Superior temporal gyrus (tissue), 1 donor: ENCODE data around the gene SLC22A4.
A peak's percentile ranks its signal among the peaks of the same experiment; 100 is the strongest.

Experiments
- DNase-seq: peaks from one replicate; pipeline ENCODE4 v3.0.0-alpha.2; 2016; ENCODE audit errors: extremely low spot score

SLC22A4 gene

DNA sequence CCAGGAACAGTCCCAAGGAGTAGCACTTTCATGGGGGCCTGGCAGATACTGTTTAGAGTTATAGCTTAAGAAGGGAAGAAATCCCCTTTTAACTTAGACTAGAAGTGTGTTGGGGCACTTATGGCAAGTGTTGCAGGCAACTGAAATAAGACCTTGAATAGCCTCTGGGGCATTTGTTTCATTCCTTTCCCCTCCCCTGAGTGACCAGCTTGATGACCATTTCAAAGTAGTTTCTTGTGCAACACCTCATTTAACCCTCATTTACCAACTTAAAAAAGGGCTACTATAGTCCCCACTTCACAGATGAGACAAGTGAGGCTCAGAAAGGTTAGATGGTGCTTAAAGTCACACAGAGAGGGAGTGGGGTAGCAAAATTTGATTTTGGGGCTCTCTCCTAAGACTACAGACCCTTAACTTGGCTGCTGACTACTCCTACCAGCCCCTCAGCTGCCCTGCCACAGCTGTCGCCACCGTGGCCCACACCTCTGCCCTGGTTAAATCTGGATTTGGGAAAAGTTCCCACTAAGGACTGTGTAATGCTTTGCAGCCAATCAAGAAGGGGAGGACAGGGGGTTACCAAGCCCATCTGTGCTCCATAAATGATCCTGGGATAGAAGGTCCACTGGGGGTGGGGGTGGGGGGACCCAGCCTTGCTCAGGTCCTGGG, 31.2 kb upstream of the SLC22A4 start:
- no peak for DNase-seq

DNA sequence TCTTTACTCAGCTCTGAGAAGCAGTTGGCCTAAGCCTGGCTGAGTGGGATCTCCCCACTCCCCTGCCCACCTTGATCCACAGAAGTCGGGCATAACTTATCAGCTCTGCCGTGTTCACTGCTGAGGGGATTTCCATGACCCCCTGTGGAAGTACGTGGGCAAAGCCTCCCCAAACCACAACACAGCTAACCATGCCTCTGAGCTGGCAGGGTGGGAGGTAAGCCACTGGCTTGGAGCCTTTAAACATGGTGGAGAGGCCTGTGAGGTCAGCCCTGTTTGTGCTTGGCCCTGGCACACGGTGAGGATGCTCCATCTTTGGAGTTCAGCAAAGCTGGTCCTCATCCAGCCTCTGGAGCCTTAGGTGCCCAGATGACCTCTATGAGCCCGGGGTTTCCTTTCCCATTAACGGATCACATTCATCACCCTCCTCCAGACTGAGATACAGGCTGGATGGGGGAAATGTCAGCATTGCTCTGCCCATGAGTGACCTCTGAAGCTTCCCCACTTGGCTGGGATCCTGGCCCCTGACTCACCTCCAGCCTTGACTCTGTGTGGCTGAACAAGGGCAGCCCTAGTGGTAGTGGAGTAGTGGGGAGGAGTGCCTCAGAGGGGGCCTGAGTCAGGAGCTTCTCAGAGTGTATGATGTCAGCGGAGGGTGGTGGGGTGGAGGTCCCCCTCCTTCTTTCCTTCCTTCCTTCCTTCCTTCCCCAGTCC, 30.5 kb upstream of the SLC22A4 start:
- DNase-seq: no peak

- no peak for DNase-seq
These were observed 29.5 kb upstream of the SLC22A4 start for GRCh38 chr5:132264546-132265335.

- DNase-seq: no peak
These were observed 28.7 kb upstream of the SLC22A4 start for GRCh38 chr5:132265336-132266030.

DNA sequence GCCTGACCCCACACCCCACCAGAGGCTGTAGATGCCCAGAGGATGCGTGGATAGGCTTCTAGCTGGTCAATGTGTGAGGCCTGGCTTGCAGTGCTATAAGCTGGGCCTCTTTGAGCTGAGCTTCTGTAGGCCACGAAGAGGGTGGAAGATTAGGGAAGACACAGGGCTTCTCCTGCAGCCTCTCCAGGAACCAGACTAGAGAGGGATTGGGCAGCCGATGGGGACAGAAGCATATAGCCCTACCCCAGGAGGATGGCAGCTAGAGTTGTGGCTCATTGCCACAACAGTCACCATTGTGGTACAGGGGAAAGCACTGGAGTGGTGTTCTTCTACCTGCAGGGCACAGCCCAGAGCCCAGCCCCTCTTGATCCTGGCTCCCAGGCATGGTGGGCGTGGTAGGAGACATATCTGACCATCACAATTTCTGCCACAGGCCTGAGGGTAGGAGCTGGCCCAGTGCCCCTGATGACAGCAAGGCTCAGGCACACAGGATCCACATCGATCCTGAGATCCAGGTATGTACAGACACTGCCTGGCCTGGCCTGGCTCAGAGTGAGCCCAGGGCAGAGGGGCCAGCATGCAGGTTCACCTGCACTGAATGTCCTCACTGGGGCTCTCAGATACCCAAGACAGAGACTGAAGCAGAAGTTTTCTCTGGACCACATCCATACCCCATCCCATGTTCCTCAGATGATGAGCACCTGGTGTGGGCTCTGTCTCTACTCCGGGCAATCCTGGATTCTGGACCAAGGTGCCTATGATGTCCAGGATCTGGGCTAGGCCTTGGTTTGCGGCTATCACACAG, 28.0 kb upstream of the SLC22A4 start:
- no peak for DNase-seq

- DNase-seq: no peak
These were observed 27.4 kb upstream of the SLC22A4 start for GRCh38 chr5:132266836-132267160.

GRCh38 chr5:132267166-132267739, 26.9 kb upstream of the SLC22A4 start:
- no peak for DNase-seq

DNA sequence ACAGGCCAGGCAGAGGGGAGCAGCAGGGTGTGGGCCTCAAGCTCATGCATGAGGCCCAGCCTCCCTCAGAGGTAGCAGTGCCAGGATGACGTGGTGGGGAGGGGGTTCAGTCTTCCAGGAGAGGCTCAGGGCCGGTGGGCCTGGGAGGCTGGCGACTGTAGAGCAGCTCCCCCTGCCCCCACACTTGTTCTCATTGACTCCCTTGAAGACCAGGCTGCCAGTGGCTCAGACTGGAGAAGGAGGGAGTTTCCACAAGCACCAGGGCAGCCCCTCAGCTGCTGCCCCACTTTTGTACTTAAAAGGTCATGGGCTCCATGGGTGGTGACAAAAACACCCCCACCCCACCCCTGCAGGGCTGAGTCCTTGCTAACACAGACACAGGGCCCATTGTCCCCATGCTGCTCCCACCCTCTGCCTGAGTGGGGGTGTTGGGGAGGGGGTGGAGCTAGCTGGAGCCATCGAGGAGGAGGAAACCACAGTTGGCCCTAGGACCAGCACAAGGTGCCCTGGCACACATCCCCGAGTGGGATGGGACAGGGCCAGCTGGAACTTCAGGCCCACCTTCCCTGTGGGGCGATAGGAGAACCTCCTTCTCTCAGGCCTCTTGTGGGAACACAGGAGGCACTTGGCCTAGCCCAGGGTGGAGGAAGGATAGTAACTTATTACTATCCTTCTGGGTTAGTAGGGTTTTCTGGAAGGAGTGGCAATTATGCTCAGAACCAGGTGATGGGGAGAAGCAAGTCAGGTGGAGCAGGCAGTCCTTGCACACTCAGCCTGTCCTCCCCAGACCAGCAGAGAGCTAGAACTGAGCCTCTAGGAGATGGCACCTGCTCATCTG, 26.0 kb upstream of the SLC22A4 start:
- DNase-seq: peak; percentile 36

DNA sequence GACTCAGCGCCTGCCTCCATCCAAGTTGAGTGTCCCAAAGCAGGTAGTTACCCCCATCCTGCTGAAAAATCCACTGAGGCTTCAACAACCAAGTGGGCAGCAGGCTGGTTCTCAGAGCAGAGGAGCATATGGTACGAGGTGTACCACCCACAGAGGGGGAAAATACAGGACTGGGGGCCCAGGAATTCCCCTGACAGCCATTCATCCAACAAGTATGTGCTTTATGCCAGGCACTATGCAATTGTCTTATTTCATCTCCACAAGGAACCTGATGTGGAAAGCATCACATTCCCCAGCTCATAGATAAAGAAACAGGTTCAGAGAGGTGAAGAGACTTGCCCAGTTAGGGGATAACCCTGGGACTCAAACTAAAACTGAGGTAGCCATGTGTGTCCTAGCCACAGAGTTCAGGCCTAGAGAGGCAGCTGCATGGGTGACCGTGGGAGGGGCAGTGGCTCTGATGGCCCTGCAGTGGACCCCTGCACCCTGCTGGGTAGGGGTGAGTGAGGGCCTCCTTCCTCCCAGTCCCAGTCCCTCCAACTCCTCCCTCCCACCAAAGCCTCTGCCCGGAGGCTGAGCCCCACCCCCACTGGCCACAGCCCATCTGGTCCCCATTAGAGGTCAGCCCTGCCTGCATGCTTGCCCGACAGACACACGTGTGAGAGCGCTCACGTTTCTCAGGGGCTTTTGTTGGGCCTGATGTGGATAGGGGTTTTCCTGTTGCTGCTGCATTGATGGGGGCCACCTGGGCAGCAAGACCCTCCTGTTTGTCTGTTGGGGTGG, 25.2 kb upstream of the SLC22A4 start:
- no peak for DNase-seq

DNA sequence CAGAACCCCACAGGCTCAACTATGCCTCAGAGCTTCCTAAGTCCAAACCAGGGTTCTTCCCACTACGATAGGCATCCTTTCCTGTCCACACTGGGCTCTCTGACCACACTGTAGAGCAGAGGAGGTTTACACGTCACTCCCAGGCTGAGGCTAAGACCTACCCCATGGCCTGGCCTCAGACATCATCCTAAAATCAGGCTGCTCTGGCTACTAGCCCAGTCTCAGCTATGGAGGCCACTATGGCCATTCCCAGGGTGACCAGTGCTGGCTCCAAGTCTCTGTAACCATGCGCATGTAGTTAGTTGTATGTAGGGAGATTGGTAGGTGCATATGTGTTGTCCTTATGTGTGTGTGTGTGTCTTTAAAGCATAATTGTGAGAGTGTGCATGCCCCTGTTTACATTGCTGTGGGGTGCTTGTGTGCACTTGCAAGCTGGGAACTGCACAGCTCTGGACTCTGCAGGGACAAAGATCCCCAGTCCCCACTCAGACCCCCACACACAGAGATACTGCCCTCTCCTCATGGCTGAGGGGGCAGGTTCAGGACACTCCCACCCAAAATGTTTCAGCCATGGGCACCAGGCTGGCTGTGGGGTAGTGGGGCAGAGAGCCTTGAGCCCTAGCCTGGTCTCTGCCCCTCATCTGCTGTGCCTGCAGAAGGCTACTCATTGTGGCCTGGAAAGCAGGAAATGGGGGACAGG, 24.4 kb upstream of the SLC22A4 start:
- no peak for DNase-seq

DNA sequence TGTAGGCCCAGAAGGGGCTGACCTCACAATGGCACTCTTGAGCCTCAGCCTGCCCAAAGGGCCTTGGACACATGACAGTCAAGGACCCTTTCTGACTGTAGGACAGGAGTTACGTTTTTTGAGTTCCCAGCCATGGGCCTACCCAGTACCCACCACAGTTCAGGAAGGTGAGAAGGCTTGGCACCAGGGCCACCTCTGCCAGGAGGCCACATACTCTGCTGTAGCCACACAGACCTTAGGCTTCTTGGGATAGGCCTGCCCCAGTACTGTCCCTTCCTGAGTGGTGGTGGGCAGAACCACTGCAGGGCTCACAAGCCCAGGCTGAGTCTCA, 23.9 kb upstream of the SLC22A4 start:
- DNase-seq: no peak

DNA sequence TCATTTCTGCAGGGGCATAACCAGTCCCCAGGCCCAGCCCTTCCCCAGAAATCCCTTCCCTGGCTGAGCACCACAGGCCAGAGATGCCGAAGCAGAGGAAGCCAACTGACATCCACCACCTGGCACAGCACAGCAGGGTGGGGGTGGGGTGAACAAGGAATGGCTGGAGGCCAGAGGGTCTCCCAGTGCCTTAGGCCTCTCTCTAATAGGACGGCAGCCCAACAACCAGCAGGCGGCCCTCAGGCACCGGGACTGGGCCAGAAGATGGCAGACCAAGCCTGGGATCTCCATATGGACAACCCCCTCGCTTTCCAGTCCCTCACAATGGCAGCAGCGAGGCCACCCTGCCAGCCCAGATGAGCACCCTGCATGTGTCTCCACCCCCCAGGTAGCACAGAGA, 23.5 kb upstream of the SLC22A4 start:
- no peak for DNase-seq

DNA sequence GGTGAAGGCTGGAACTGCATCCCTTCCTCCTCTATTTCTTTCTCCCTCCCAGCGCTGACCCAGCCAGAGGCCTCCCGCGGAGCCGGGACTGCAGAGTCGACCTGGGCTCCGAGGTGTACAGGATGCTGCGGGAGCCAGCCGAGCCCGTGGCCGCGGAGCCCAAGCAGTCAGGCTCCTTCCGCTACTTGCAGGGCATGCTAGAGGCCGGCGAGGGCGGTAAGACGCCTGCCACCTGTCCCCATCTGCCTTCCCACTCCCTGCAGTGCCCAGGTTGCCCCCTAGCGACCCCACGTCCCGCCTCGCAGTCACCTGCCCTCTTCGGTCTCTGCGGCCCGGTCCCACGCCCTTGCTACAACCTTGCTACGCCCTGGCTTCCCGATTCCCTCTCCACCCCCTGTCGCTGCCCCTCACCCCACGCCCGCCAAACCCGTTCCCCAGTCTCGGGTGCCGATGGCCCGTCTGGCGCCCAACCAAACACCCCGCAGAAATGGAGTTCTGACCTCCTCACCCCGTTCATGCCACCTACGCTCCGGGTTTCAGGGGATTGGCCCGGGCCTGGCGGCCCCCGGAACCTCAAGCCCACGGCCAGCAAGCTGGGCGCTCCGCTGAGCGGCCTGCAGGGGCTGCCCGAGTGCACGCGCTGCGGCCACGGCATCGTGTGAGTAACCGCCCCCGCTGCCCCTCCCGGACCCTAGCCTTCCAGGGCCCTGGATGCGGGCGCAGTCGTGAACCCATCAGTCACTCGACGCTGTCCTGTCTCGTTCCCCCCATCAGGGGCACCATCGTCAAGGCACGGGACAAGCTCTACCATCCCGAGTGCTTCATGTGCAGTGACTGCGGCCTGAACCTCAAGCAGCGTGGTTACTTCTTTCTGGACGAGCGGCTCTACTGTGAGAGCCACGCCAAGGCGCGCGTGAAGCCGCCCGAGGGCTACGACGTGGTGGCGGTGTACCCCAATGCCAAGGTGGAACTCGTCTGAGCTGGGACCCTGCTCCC, 22.6 kb upstream of the SLC22A4 start:
- DNase-seq: no peak

DNA sequence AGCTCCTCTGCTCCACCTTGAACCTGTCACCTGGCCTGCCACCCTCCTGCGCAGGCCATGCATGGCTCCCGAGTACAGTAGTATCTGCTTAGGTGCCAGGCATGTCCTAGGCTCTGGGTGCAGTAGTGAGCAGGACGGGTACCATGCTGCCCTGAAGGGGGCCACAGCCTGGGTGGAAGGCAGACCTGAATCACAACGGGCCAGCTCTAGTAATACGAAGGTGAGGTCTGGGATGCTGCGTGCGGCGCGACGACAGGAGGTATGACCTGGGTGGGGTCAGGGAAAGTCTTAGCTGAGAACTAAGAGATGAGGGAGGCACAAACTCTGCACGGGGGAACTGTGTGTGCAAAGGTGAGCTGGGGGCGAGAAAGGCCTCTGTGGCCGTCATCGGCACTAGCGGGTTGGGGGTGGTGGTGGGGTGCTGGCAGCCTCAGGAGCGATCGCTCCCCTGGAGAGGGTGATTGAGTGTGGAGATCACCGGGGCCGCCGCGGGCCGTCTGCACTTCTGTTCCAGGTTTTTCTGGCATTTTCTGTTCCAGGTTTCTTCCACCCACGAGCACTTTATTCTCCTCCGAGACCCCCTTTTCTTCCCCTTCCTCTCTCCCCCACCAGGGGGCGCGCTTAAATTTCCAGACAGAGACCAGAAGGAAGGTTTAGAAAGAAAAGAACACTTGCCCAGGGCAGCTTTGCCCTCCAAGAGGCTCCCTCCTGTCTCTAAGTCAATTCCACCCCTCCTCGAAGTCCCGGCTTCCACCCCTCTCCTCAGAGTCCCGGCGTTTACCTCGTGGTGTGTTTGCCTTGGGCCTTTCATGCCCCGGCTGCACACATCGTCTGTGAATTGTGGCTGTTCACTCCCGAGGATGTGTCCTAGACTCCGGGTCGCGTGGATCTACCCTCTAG, 21.6 kb upstream of the SLC22A4 start:
- DNase-seq: peak; percentile 60

- no peak for DNase-seq
These were observed 20.6 kb upstream of the SLC22A4 start for GRCh38 chr5:132273631-132274030.

GRCh38 chr5:132274050-132274792, 20.0 kb upstream of the SLC22A4 start:
- DNase-seq: no peak
